ENCODE results near the gene MFSD12. TPM values are rescaled to one million over a fixed set of nuclear protein-coding genes. Genes with fewer than 3 reads are reported as not detected.

Gene MFSD12
- total and polyA plus RNA-seq, 4 donors, result 9.5 to 47.7 (median 37.3) TPM

- no peaks in the 10 kb centered on the region for H3K27me3 ChIP-seq (ENCODE audit: control insufficient read depth in 1 of 2, insufficient read depth in 2 of 2, low read length in 1 of 2)
- H3K27ac ChIP-seq (ENCODE audit: low read depth in 1 of 2, low read length in 2 of 2), result no peak overlapping the region
- no peak for DNase-seq
- H3K4me3 ChIP-seq (ENCODE audit: low read length in 2 of 2), result no peak overlapping the region
- no peak for ATAC-seq (ENCODE audit: low FRiP score)
- H3K9me3 ChIP-seq (ENCODE audit: control insufficient read depth, low read length), result no peaks in the 10 kb centered on the region
- WGBS, 2 donors, result 94 to 96% methylated on average over 5 of the region's 5 CpGs
- no peaks in the 10 kb centered on the region for H3K36me3 ChIP-seq (ENCODE audit: control insufficient read depth in 1 of 2, insufficient read depth in 2 of 2, low read length in 1 of 2)
- peaks cover 0 to 4% of the 10 kb centered on the region in 2 donors for H3K4me1 ChIP-seq (ENCODE audit: control insufficient read depth in 1 of 2, insufficient read depth in 2 of 2, low read length in 2 of 2)
- intact Hi-C loops (cut with DNase I), result no loop called here
Measured at GRCh38 chr19:3497757-3498520, 59.4 kb downstream of the MFSD12 start.

GRCh38 chr19:3496392-3497273 lies 60.8 kb downstream of the MFSD12 start:
- no peaks in the 10 kb centered on the region for H3K9me3 ChIP-seq (ENCODE audit: control insufficient read depth, low read length)
- no peak overlapping the region for H3K4me3 ChIP-seq (ENCODE audit: low read length in 2 of 2)
- WGBS, 2 donors, result 95% methylated on average over 31 to 32 of the region's 32 CpGs
- H3K27ac ChIP-seq (ENCODE audit: low read depth in 1 of 2, low read length in 2 of 2), result no peak overlapping the region
- H3K36me3 ChIP-seq (ENCODE audit: control insufficient read depth in 1 of 2, insufficient read depth in 2 of 2, low read length in 1 of 2), result no peaks in the 10 kb centered on the region
- H3K27me3 ChIP-seq (ENCODE audit: control insufficient read depth in 1 of 2, insufficient read depth in 2 of 2, low read length in 1 of 2), result no peaks in the 10 kb centered on the region
- peaks cover 0 to 4% of the 10 kb centered on the region in 2 donors for H3K4me1 ChIP-seq (ENCODE audit: control insufficient read depth in 1 of 2, insufficient read depth in 2 of 2, low read length in 2 of 2)
- intact Hi-C loops (cut with DNase I), result no loop called here
- DNase-seq (no peak), ATAC-seq (ENCODE audit: low FRiP score) (no peak)

GRCh38 chr19:3494559-3494958 lies 62.8 kb downstream of the MFSD12 start:
- DNase-seq (no peak), ATAC-seq (ENCODE audit: low FRiP score) (no peak)
- Histone ChIP-seq H3K36me3 (ENCODE audit: control insufficient read depth in 1 of 2, insufficient read depth in 2 of 2, low read length in 1 of 2) (no peaks in the 10 kb centered on the region), H3K4me1 (ENCODE audit: control insufficient read depth in 1 of 2, insufficient read depth in 2 of 2, low read length in 2 of 2) (no peaks in the 10 kb centered on the region), H3K27ac (ENCODE audit: low read depth in 1 of 2, low read length in 2 of 2) (no peak overlapping the region), H3K27me3 (ENCODE audit: control insufficient read depth in 1 of 2, insufficient read depth in 2 of 2, low read length in 1 of 2) (no peaks in the 10 kb centered on the region), H3K9me3 (ENCODE audit: control insufficient read depth, low read length) (no peaks in the 10 kb centered on the region), H3K4me3 (ENCODE audit: low read length in 2 of 2) (no peak overlapping the region)
- WGBS, 2 donors, result 94 to 96% methylated on average over 18 of the region's 18 CpGs
- intact Hi-C loops (cut with DNase I), result no loop called here

Other genes with a start within 250 kb of the MFSD12 start
- 100 to 1,000 TPM; 175 to 188 TPM for gene NFIC, start 191.0 kb downstream of the MFSD12 start, total RNA-seq
- gene NFIC, start 191.0 kb downstream of the MFSD12 start, polyA plus RNA-seq, result 10 to 100 TPM; 37.5 to 37.7 TPM
- not detected for gene SMIM24, start 77.1 kb downstream of the MFSD12 start, total RNA-seq
- gene SMIM24, start 77.1 kb downstream of the MFSD12 start, polyA plus RNA-seq, result 10 to 100 TPM in 1 of 2 donors, under 1 TPM in 1; 0.67 to 62.6 TPM
- gene SMIM44, start 74.1 kb downstream of the MFSD12 start, total RNA-seq, result not detected
- gene SMIM44, start 74.1 kb downstream of the MFSD12 start, polyA plus RNA-seq, result not detected
- gene DOHH, start 56.9 kb downstream of the MFSD12 start, total RNA-seq, result 1 to 10 TPM; 6.1 to 7.9 TPM
- gene DOHH, start 56.9 kb downstream of the MFSD12 start, polyA plus RNA-seq, result 10 to 100 TPM in 1 of 2 donors, 1 to 10 TPM in 1; 6.9 to 11.5 TPM
- 10 to 100 TPM; 33.7 to 42.0 TPM for gene FZR1, start 51.3 kb downstream of the MFSD12 start, total RNA-seq
- gene FZR1, start 51.3 kb downstream of the MFSD12 start, polyA plus RNA-seq, result 10 to 100 TPM in 1 of 2 donors, 1 to 10 TPM in 1; 8.0 to 25.2 TPM
- gene TEKTIP1, start 18.4 kb downstream of the MFSD12 start, total RNA-seq, result 1 to 10 TPM; 1.8 to 2.4 TPM
- gene TEKTIP1, start 18.4 kb downstream of the MFSD12 start, polyA plus RNA-seq, result under 1 TPM in 1 of 2 donors, not detected in 1; 0.46 TPM
- 10 to 100 TPM; 66.3 to 67.8 TPM for gene HMG20B, start 15.4 kb upstream of the MFSD12 start, total RNA-seq
- 100 to 1,000 TPM in 1 of 2 donors, 10 to 100 TPM in 1; 67.7 to 175 TPM for gene HMG20B, start 15.4 kb upstream of the MFSD12 start, polyA plus RNA-seq
- 1 to 10 TPM; 2.6 to 5.0 TPM for gene GIPC3, start 27.9 kb upstream of the MFSD12 start, total RNA-seq
- gene GIPC3, start 27.9 kb upstream of the MFSD12 start, polyA plus RNA-seq, result 1 to 10 TPM in 1 of 2 donors, under 1 TPM in 1; 0.50 to 1.3 TPM
- gene TBXA2R, start 49.3 kb upstream of the MFSD12 start, total RNA-seq, result 10 to 100 TPM; 36.0 to 40.5 TPM
- 10 to 100 TPM in 1 of 2 donors, 1 to 10 TPM in 1; 9.6 to 30.9 TPM for gene TBXA2R, start 49.3 kb upstream of the MFSD12 start, polyA plus RNA-seq
- 10 to 100 TPM; 16.4 to 19.3 TPM for gene CACTIN, start 69.2 kb upstream of the MFSD12 start, total RNA-seq
- gene CACTIN, start 69.2 kb upstream of the MFSD12 start, polyA plus RNA-seq, result 10 to 100 TPM in 1 of 2 donors, 1 to 10 TPM in 1; 4.5 to 18.2 TPM
- 10 to 100 TPM; 78.7 to 83.3 TPM for gene PIP5K1C, start 142.9 kb upstream of the MFSD12 start, total RNA-seq
- gene PIP5K1C, start 142.9 kb upstream of the MFSD12 start, polyA plus RNA-seq, result 10 to 100 TPM; 25.2 to 26.8 TPM
- under 1 TPM; 0.26 to 0.60 TPM for gene TJP3, start 150.8 kb upstream of the MFSD12 start, total RNA-seq
- gene TJP3, start 150.8 kb upstream of the MFSD12 start, polyA plus RNA-seq, result 10 to 100 TPM in 1 of 2 donors, under 1 TPM in 1; 0.84 to 29.2 TPM
- 10 to 100 TPM; 15.7 to 24.3 TPM for gene APBA3, start 204.1 kb upstream of the MFSD12 start, total RNA-seq
- gene APBA3, start 204.1 kb upstream of the MFSD12 start, polyA plus RNA-seq, result 10 to 100 TPM in 1 of 2 donors, 1 to 10 TPM in 1; 7.1 to 25.6 TPM
- gene MRPL54, start 205.1 kb upstream of the MFSD12 start, total RNA-seq, result 10 to 100 TPM; 39.6 to 40.7 TPM
- gene MRPL54, start 205.1 kb upstream of the MFSD12 start, polyA plus RNA-seq, result 100 to 1,000 TPM in 1 of 2 donors, 10 to 100 TPM in 1; 88.7 to 125 TPM
- gene RAX2, start 214.6 kb upstream of the MFSD12 start, total RNA-seq, result not detected
- not detected for gene RAX2, start 214.6 kb upstream of the MFSD12 start, polyA plus RNA-seq
- 1 to 10 TPM; 1.9 to 2.0 TPM for gene MATK, start 228.8 kb upstream of the MFSD12 start, total RNA-seq
- gene MATK, start 228.8 kb upstream of the MFSD12 start, polyA plus RNA-seq, result 1 to 10 TPM; 1.7 to 5.5 TPM

Measured in aorta (tissue), 5 donors.